CD14-positive monocyte (primary cell): Measurements from ENCODE around the gene MTUS2. TPM values are rescaled to one million over a fixed set of nuclear protein-coding genes. Genes with fewer than 3 reads are reported as not detected.

Experiments used
- DNase-seq, 3 donors: peaks; one replicate each; pipeline ENCODE4 v3.0.0-alpha.2; 2011 to 2022
- H2AFZ ChIP-seq: 2 replicates; pipeline ENCODE4 v1.6.0; 2012; ENCODE audit warnings: mild to moderate bottlenecking, low read depth, low read length, inconsistent platforms; ENCODE audit not compliant: insufficient read depth, poor library complexity, severe bottlenecking
- H3K27ac ChIP-seq, 2 donors: 1 replicate in 1 of 2; 2 replicates in 1 of 2; pipeline ENCODE4 v1.5.1; 2012 to 2013; ENCODE audit warnings: low read length in 2 of 2, control low read depth in 1 of 2, inconsistent platforms in 1 of 2, low read depth in 1 of 2, mild to moderate bottlenecking in 1 of 2
- H3K27me3 ChIP-seq, 2 donors: one replicate each; pipeline versions ENCODE4 v1.6.0 to v1.6.1; 2011 to 2013; ENCODE audit warnings: low read length in 2 of 2; ENCODE audit not compliant: control insufficient read depth in 2 of 2, insufficient read depth in 2 of 2
- H3K36me3 ChIP-seq, 2 donors: replicated peaks in 1 of 2; 1 replicate in 1 of 2; 2 replicates in 1 of 2; pipeline versions ENCODE4 v1.5.1 to v1.6.1; 2012 to 2013; ENCODE audit warnings: low read length in 2 of 2, control low read depth in 1 of 2, inconsistent platforms in 1 of 2, mild to moderate bottlenecking in 1 of 2; ENCODE audit not compliant: insufficient read depth in 2 of 2, control insufficient read depth in 1 of 2
- H3K4me1 ChIP-seq, 2 donors: 1 replicate in 1 of 2; 2 replicates in 1 of 2; pipeline versions ENCODE4 v1.5.1 to v1.6.1; 2012 to 2013; ENCODE audit warnings: low read length in 2 of 2, control low read depth in 1 of 2, inconsistent platforms in 1 of 2, mild to moderate bottlenecking in 1 of 2, moderate library complexity in 1 of 2; ENCODE audit not compliant: insufficient read depth in 2 of 2, control insufficient read depth in 1 of 2
- H3K4me2 ChIP-seq: replicated peaks from 2 replicates; pipeline ENCODE3; 2012; ENCODE audit warnings: low read length, moderate library complexity, mild to moderate bottlenecking; ENCODE audit not compliant: poor library complexity, severe bottlenecking; ENCODE audit errors: extremely low read depth
- H3K4me3 ChIP-seq, 3 experiments: fragments of 200-600 bp in 1 of 3; sonication (generic) in 1 of 3; replicated peaks in 1 of 3; 1 replicate in 2 of 3; 2 replicates in 1 of 3; pipeline ENCODE4 v1.5.1; 2011 to 2013; ENCODE audit warnings: low read length in 3 of 3, mild to moderate bottlenecking in 3 of 3, control low read depth in 2 of 3, low read depth in 2 of 3, inconsistent platforms in 1 of 3, moderate library complexity in 1 of 3
- H3K79me2 ChIP-seq: 2 replicates; pipeline ENCODE4 v1.6.0; 2012; ENCODE audit warnings: mild to moderate bottlenecking, control low read depth, inconsistent platforms, low read length, moderate library complexity; ENCODE audit not compliant: insufficient read depth
- H3K9ac ChIP-seq: 2 replicates; pipeline ENCODE4 v1.6.0; 2017; ENCODE audit warnings: low read length, mild to moderate bottlenecking; ENCODE audit not compliant: insufficient read depth, poor library complexity, severe bottlenecking
- H3K9me3 ChIP-seq, 2 donors: replicated peaks in 1 of 2; 1 replicate in 1 of 2; 2 replicates in 1 of 2; pipeline versions ENCODE4 v1.5.1 to v1.6.1; 2012 to 2013; ENCODE audit warnings: low read length in 2 of 2, control low read depth in 1 of 2; ENCODE audit not compliant: control insufficient read depth in 1 of 2, insufficient read depth in 1 of 2
- H4K20me1 ChIP-seq: 2 replicates; pipeline ENCODE4 v1.6.0; 2012; ENCODE audit warnings: mild to moderate bottlenecking, low read length, control low read depth, moderate library complexity; ENCODE audit not compliant: insufficient read depth
- H3K27ac Mint-ChIP-seq, 7 donors: one replicate each; pipeline ENCODE4 v1.8.0; 2020; ENCODE audit warnings: mild to moderate bottlenecking in 7 of 7, mixed read lengths in 7 of 7, moderate library complexity in 6 of 7, inconsistent platforms in 2 of 7
- H3K27me3 Mint-ChIP-seq, 3 donors: one replicate each; pipeline ENCODE4 v1.8.0; 2021 to 2022; ENCODE audit warnings: low read depth in 3 of 3, mild to moderate bottlenecking in 3 of 3, mixed read lengths in 3 of 3, moderate library complexity in 3 of 3, inconsistent platforms in 1 of 3
- H3K36me3 Mint-ChIP-seq, 2 donors: one replicate each; pipeline ENCODE4 v1.8.0; 2020; ENCODE audit warnings: mixed read lengths in 2 of 2, inconsistent platforms in 1 of 2, mild to moderate bottlenecking in 1 of 2
- H3K4me1 Mint-ChIP-seq: one replicate; pipeline ENCODE4 v1.8.0; 2020; ENCODE audit warnings: mild to moderate bottlenecking, mixed read lengths
- H3K4me3 Mint-ChIP-seq, 2 donors: one replicate each; pipeline ENCODE4 v1.8.0; 2020; ENCODE audit warnings: mild to moderate bottlenecking in 2 of 2, mixed read lengths in 2 of 2, moderate library complexity in 1 of 2
- H3K9me3 Mint-ChIP-seq, 7 donors: one replicate each; pipeline ENCODE4 v1.8.0; 2020 to 2022; ENCODE audit warnings: mixed read lengths in 7 of 7, mild to moderate bottlenecking in 6 of 7, moderate library complexity in 6 of 7, inconsistent platforms in 2 of 7
- WGBS: methylation state at CpG from one replicate; pipeline ENCODE4 v1.1.5; 2013; ENCODE audit warnings: missing lambda C conversion rate; ENCODE audit not compliant: insufficient coverage; 5-methylcytosine and 5-hydroxymethylcytosine counted together
- intact Hi-C, 2 donors: fragments of 100-400 bp; cut with micrococcal nuclease; formaldehyde crosslinking; loops; one replicate each; pipeline versions ENCODE4 v1.15.0 to v1.15.1; 2023
- polyA plus RNA-seq, 3 donors: library from polyadenylated mRNA; depleted of rRNA in 1 of 3; unstranded in 2 of 3; stranded (reverse) in 1 of 3; fragments of 300-500 nt in 2 of 3; fragments of >200 nt in 1 of 3; fragmentation: Illumina TruSeq in 2 of 3; gene quantifications; 1 replicate in 2 of 3; 2 replicates in 1 of 3; pipeline ENCODE4 v1.2.3, GENCODE V29; 2012 to 2021
- TF ChIP-seq, protein P1 (sequence below): fragments of 200-600 bp; IDR thresholded peaks from one replicate; pipeline ENCODE4 v1.8.0; 2022; ENCODE audit warnings: antibody characterized with exemption, mild to moderate bottlenecking

MTUS2 gene
- polyA plus RNA-seq, 3 donors: 0.04 TPM; not detected in 2

DNA sequence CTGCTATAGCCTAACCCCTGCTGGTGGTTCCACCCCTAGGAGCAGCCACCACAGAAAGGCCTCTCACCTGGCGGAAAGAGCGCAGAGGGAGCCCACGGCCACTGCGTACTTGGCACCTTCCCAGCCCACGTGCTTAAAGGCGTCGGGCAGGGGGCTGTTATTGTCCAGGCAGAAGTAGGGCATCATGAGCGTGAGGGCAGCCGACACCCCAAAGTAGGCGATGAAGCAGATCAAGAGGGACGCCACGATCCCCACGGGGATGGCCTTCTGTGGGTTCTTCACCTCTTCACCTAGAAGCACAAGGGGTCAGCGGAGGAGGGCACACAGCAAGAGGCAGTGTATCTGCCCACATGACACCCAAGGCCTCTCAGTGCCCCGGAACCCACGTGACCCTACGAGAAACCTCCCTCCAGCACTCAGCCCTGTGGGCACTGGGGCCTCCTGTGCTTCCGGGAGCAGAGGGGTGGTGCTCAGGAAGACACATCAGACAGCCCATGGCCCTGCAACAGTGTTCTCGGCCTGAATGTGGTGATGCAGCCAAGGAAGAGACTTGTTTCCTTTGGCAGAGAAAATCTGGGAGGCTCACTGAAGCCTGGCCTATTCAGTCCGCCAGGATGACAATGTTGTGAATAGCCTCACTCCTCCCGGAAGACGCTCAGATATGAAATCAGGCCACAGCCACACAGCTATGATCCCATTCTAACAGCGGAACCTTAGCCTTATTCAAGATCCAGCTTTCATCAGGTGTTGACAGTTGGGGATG lies 703.2 kb downstream of the MTUS2 start:
- no peaks in the 10 kb centered on the region for H3K4me1 Mint-ChIP-seq
- Histone ChIP-seq H3K9me3 (no peaks in the 10 kb centered on the region), H2AFZ (no peak overlapping the region), H3K4me2 (no peak overlapping the region), H3K9ac (no peak overlapping the region), H3K79me2 (no peaks in the 10 kb centered on the region), H4K20me1 (no peaks in the 10 kb centered on the region), H3K27me3 (no peaks in the 10 kb centered on the region), H3K4me3 (no peak overlapping the region), H3K36me3 (peaks cover 63 to 82% of the 10 kb centered on the region in 2 donors), H3K27ac (no peak overlapping the region), H3K4me1 (no peaks in the 10 kb centered on the region)
- no peaks in the 10 kb centered on the region for H3K9me3 Mint-ChIP-seq
- H3K27ac Mint-ChIP-seq: peak overlapping the region in 2 of 7 donors; percentile 21 to 36
- intact Hi-C loops: no loop called here
- TF ChIP-seq, protein P1, sequence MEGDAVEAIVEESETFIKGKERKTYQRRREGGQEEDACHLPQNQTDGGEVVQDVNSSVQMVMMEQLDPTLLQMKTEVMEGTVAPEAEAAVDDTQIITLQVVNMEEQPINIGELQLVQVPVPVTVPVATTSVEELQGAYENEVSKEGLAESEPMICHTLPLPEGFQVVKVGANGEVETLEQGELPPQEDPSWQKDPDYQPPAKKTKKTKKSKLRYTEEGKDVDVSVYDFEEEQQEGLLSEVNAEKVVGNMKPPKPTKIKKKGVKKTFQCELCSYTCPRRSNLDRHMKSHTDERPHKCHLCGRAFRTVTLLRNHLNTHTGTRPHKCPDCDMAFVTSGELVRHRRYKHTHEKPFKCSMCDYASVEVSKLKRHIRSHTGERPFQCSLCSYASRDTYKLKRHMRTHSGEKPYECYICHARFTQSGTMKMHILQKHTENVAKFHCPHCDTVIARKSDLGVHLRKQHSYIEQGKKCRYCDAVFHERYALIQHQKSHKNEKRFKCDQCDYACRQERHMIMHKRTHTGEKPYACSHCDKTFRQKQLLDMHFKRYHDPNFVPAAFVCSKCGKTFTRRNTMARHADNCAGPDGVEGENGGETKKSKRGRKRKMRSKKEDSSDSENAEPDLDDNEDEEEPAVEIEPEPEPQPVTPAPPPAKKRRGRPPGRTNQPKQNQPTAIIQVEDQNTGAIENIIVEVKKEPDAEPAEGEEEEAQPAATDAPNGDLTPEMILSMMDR: no peak
- DNase-seq: no peak
- H3K27me3 Mint-ChIP-seq: peaks cover 0 to 2% (median 0%) of the 10 kb centered on the region in 3 donors
- 93% methylated on average over 18 of the region's 23 CpGs for WGBS
- H3K36me3 Mint-ChIP-seq: peaks cover 71 to 72% of the 10 kb centered on the region in 2 donors
- H3K4me3 Mint-ChIP-seq: no peak overlapping the region

DNA sequence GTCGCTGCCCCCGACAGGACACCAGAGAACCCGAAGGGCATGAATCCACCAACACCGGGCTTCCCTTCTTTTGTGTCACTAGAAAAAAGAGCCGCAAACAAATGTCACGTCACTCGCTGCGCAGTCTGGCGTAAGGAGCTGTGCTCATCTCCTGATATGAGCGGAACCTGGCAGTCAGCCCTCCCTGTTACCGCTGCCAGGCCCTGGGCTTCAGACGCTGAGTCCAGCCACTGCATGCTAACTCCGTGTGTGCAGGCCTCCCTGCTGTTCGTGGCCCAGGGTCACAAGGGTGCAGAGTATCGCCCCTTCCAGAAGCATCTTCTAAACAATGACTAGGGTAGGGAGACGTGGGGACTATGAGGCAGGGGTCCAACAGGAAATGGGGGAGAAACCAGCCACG lies 704.0 kb downstream of the MTUS2 start:
- TF ChIP-seq, protein P1: no peak
- Histone ChIP-seq H3K4me2 (no peak overlapping the region), H3K27me3 (no peaks in the 10 kb centered on the region), H3K4me1 (no peaks in the 10 kb centered on the region), H3K9me3 (no peaks in the 10 kb centered on the region), H2AFZ (no peak overlapping the region), H3K36me3 (peaks cover 63 to 82% of the 10 kb centered on the region in 2 donors), H3K27ac (no peak overlapping the region), H3K79me2 (no peaks in the 10 kb centered on the region), H3K9ac (no peak overlapping the region), H4K20me1 (no peaks in the 10 kb centered on the region), H3K4me3 (no peak overlapping the region)
- Mint-ChIP-seq H3K27me3 (peaks cover 0 to 2% (median 0%) of the 10 kb centered on the region in 3 donors), H3K27ac (peak overlapping the region in 1 of 7 donors; percentile 11), H3K4me1 (no peaks in the 10 kb centered on the region), H3K4me3 (no peak overlapping the region), H3K36me3 (peaks cover 72 to 75% of the 10 kb centered on the region in 2 donors), H3K9me3 (no peaks in the 10 kb centered on the region)
- DNase-seq: no peak
- intact Hi-C loops: no loop called here
- 97% methylated on average over 11 of the region's 17 CpGs for WGBS
